GM12878 (cell line): ENCODE measurements around the gene LAMA2. TPM values are rescaled to one million over a fixed set of nuclear protein-coding genes. Genes with fewer than 3 reads are reported as not detected.

Source experiments
- ATAC-seq: fragments of 200-7000 bp; cut with Tn5 transposase; 3 replicates; pipeline ENCODE4 v1.9.1; 2020; ENCODE audit warnings: mild to moderate bottlenecking, moderate library complexity
- BruUV-seq: library from RNA; stranded (reverse); fragments of 400-500 nt; replicated peaks from 2 replicates; lab custom pipeline; 2021; lab: Mats Ljungman, UMichigan
- CTCF ChIA-PET: fragments of 300-600 bp; sonication (Branson Sonifier 250); formaldehyde crosslinking; extraction: SDS; loops from one replicate; lab custom pipeline; 2021; ENCODE audit warnings: inconsistent platforms; lab: Yijun Ruan, JAX
- POLR2A ChIA-PET: fragments of 350-600 bp; formaldehyde crosslinking; extraction: SDS; loops from one replicate; lab custom pipeline; 2021; ENCODE audit warnings: inconsistent platforms; lab: Charles Lee
- RAD21 ChIA-PET: fragments of 300-600 bp; sonication (Branson Sonifier 250); formaldehyde crosslinking; loops from one replicate; lab custom pipeline; 2023; ENCODE audit warnings: antibody characterized with exemption; ENCODE audit not compliant: unreplicated experiment; lab: Charles Lee
- SMC1A ChIA-PET: fragments of 300-600 bp; sonication (Branson Sonifier 250); formaldehyde crosslinking; loops from one replicate; lab custom pipeline; 2023; ENCODE audit not compliant: unreplicated experiment, uncharacterized antibody; lab: Charles Lee
- DNase-seq: peaks from one replicate; pipeline ENCODE4 v3.0.0-alpha.2; 2011; ENCODE audit warnings: low read depth, low spot score
- FAIRE-seq: peaks from 3 replicates; lab custom pipeline; 2011; peaks lifted over from hg19 to GRCh38; lab: Jason Lieb, UNC
- H2AFZ ChIP-seq: 2 replicates; pipeline ENCODE4 v1.6.0; 2011; ENCODE audit warnings: low read depth, low read length, control low read depth; ENCODE audit not compliant: control insufficient read depth
- H3K27ac ChIP-seq: 2 replicates; pipeline ENCODE4 v1.5.1; 2011; ENCODE audit warnings: control low read depth; ENCODE audit not compliant: control insufficient read depth, insufficient read depth
- H3K27me3 ChIP-seq, 2 experiments: replicated peaks in 1 of 2; 2 replicates each; pipeline versions ENCODE4 v1.6.0 to v1.6.1; 2011; ENCODE audit warnings: low read length in 1 of 2; ENCODE audit not compliant: control insufficient read depth in 2 of 2, insufficient read depth in 2 of 2
- H3K36me3 ChIP-seq, 2 experiments: 2 replicates each; pipeline ENCODE4 v1.5.1; 2011; ENCODE audit warnings: low read length in 1 of 2; ENCODE audit not compliant: control insufficient read depth in 2 of 2, insufficient read depth in 2 of 2
- H3K4me1 ChIP-seq: 2 replicates; pipeline ENCODE4 v1.6.1; 2011; ENCODE audit warnings: mild to moderate bottlenecking, low read length, moderate library complexity, mixed read lengths; ENCODE audit not compliant: control insufficient read depth, insufficient read depth
- H3K4me2 ChIP-seq: 2 replicates; pipeline ENCODE4 v1.6.0; 2011; ENCODE audit warnings: control low read depth; ENCODE audit not compliant: control insufficient read depth, insufficient read depth
- H3K4me3 ChIP-seq: fragments of 200-600 bp; sonication (generic); 2 replicates; pipeline ENCODE4 v1.5.1; 2016
- H3K79me2 ChIP-seq: 2 replicates; pipeline ENCODE4 v1.6.0; 2011; ENCODE audit warnings: low read length; ENCODE audit not compliant: control insufficient read depth, insufficient read depth
- H3K9ac ChIP-seq: 2 replicates; pipeline ENCODE4 v1.8.0; 2011; ENCODE audit warnings: low read length, control low read depth, mixed read lengths; ENCODE audit not compliant: control insufficient read depth, insufficient read depth
- H3K9me3 ChIP-seq: replicated peaks from 3 replicates; pipeline ENCODE4 v1.5.1; 2011; ENCODE audit warnings: mild to moderate bottlenecking, low read length; ENCODE audit not compliant: control insufficient read depth, insufficient read depth
- H4K20me1 ChIP-seq: 2 replicates; pipeline ENCODE4 v1.6.0; 2011; ENCODE audit not compliant: control insufficient read depth, insufficient read depth
- BACH1 ChIP-seq: fragments of 450-650 bp; IDR thresholded peaks from 2 replicates; pipeline ENCODE4 v1.6.1; 2017; ENCODE audit warnings: mild to moderate bottlenecking, borderline replicate concordance
- CHD1 ChIP-seq: IDR thresholded peaks from 2 replicates; pipeline ENCODE4 v1.6.1; 2012; ENCODE audit warnings: low read depth, low read length, improper control_type of control experiment
- ETV6 ChIP-seq, 2 experiments: fragments of 450-650 bp in 1 of 2; IDR thresholded peaks in 1 of 2; conservative IDR thresholded peaks in 1 of 2; 2 replicates each; pipeline ENCODE4 v1.6.1; 2014; ENCODE audit warnings: antibody characterized with exemption in 1 of 2, borderline replicate concordance in 1 of 2, low read depth in 1 of 2, mild to moderate bottlenecking in 1 of 2, moderate library complexity in 1 of 2
- HDGF ChIP-seq: fragments of 450-650 bp; IDR thresholded peaks from 2 replicates; pipeline ENCODE4 v1.6.1; 2016; ENCODE audit warnings: antibody characterized with exemption
- KAT2A ChIP-seq: conservative IDR thresholded peaks from 2 replicates; pipeline ENCODE4 v1.6.1; 2011; ENCODE audit warnings: low read depth, low read length; ENCODE audit not compliant: control insufficient read depth
- MEF2A ChIP-seq: IDR thresholded peaks from 2 replicates; pipeline ENCODE4 v1.6.1; 2011; ENCODE audit warnings: low read depth, mild to moderate bottlenecking, low read length, moderate library complexity; ENCODE audit not compliant: insufficient read depth
- RAD21 ChIP-seq: IDR thresholded peaks from 2 replicates; pipeline ENCODE4 v1.6.1; 2011; ENCODE audit warnings: mild to moderate bottlenecking, low read depth, low read length, moderate library complexity; ENCODE audit not compliant: insufficient read depth
- RUNX3 ChIP-seq: IDR thresholded peaks from 2 replicates; pipeline ENCODE4 v1.6.1; 2012; ENCODE audit warnings: low read length, inconsistent platforms
- SIN3A ChIP-seq: IDR thresholded peaks from 2 replicates; pipeline ENCODE4 v1.6.1; 2012; ENCODE audit warnings: low read depth, low read length, improper control_type of control experiment
- SMC3 ChIP-seq: IDR thresholded peaks from 2 replicates; pipeline ENCODE4 v1.6.1; 2011; ENCODE audit warnings: low read length, improper control_type of control experiment, borderline replicate concordance
- USF1 ChIP-seq: IDR thresholded peaks from 2 replicates; pipeline ENCODE4 v1.6.1; 2011; ENCODE audit warnings: borderline replicate concordance, low read depth, mild to moderate bottlenecking, moderate library complexity, mixed read lengths, low read length; ENCODE audit not compliant: insufficient read depth; ENCODE audit errors: extremely low read length
- ZBTB33 ChIP-seq: fragments of 450-650 bp; IDR thresholded peaks from 2 replicates; pipeline ENCODE4 v1.6.1; 2017; ENCODE audit warnings: mild to moderate bottlenecking
- ZBTB4 ChIP-seq: fragments of 450-650 bp; formaldehyde crosslinking; IDR thresholded peaks from 2 replicates; pipeline ENCODE4 v1.4.0; 2022; ENCODE audit warnings: mild to moderate bottlenecking, moderate library complexity
- ZNF217 ChIP-seq: fragments of 450-650 bp; IDR thresholded peaks from 2 replicates; pipeline ENCODE4 v1.6.1; 2017; ENCODE audit warnings: antibody characterized with exemption, mild to moderate bottlenecking
- WGBS: methylation state at CpG from one replicate; pipeline ENCODE4 v1.1.6; 2016; ENCODE audit warnings: low lambda C conversion rate; ENCODE audit not compliant: insufficient replicate concordance, insufficient coverage; ENCODE audit errors: missing lambda C conversion rate; 5-methylcytosine and 5-hydroxymethylcytosine counted together
- in situ Hi-C: fragments of 300-500 bp; cut with MboI; formaldehyde crosslinking; loops from 9 replicates; pipeline ENCODE4 v1.14.3; 2018; ENCODE audit warnings: mixed read lengths
- intact Hi-C: fragments of 100-400 bp; cut with micrococcal nuclease; formaldehyde crosslinking; loops from one replicate; pipeline ENCODE4 v1.14.2; 2022; ENCODE audit not compliant: unreplicated experiment
- polyA plus RNA-seq, 11 experiments: library from polyadenylated mRNA; depleted of rRNA in 4 of 11; unstranded in 6 of 11; stranded (reverse) in 5 of 11; fragments of >200 nt; fragmentation: Nextera tagmentation in 4 of 11; fragmentation: Illumina TruSeq in 1 of 11; extraction: Ambion mirVana in 4 of 11; extraction: Trizol in 1 of 11; gene quantifications; 1 replicate in 1 of 11; 2 replicates in 10 of 11; pipeline versions ENCODE4 v1.2.1 to v1.2.3, GENCODE V29; 2011 to 2016; ENCODE audit warnings: inconsistent platforms in 2 of 11, missing spikeins in 2 of 11, low read depth in 1 of 11
- total RNA-seq, 4 experiments: library from RNA; depleted of rRNA in 3 of 4; stranded (reverse); fragments of >200 nt in 3 of 4; fragmentation: Illumina TruSeq in 1 of 4; extraction: Trizol in 1 of 4; gene quantifications; 2 replicates each; pipeline versions ENCODE4 v1.2.1 to v1.2.3, GENCODE V29; 2013 to 2021

The LAMA2 gene
- total and polyA plus RNA-seq, 10 of the 15 experiments (the other 5 are each of a cell fraction or from before 2014, with no cell fraction given), result 0.04 to 2.0 (median 0.37) TPM; not detected in 1

GRCh38 chr6:129108337-129108736 is 225.4 kb downstream of the LAMA2 start (continued):
- no peak for TF ChIP-seq ZBTB4 (CRISPR knock-in tag)
- no peak for TF ChIP-seq MEF2A
- no peak for TF ChIP-seq RAD21
- TF ChIP-seq, all 136 proteins: peak for 0

- ChIA-PET SMC1A (interaction anchor here (1.2 kb wide), 1 partner anchor 25 kb away, joined by 4 read pairs; no protein-coding TSS in a partner anchor), POLR2A (no interaction called here), CTCF (interaction anchor here (0.6 to 1.1 kb wide), 2 partner anchors 10 to 11 kb away, joined by 3 to 4 read pairs; no protein-coding TSS in a partner anchor), RAD21 (no interaction called here)
- no TSS peak for BruUV-seq
- no peak overlapping the region for H3K4me3 ChIP-seq
- ATAC-seq (no peak), FAIRE-seq (no peak), DNase-seq (no peak)
- no peak overlapping the region for H3K4me2 ChIP-seq
- no peak overlapping the region for H2AFZ ChIP-seq
- H4K20me1 ChIP-seq, result no peaks in the 10 kb centered on the region
- no peaks in the 10 kb centered on the region for H3K27me3 ChIP-seq
- H3K36me3 ChIP-seq, result no peaks in the 10 kb centered on the region
- in situ Hi-C loops (no loop called here), intact Hi-C loops (no loop called here)
- no peaks in the 10 kb centered on the region for H3K4me1 ChIP-seq
- H3K9ac ChIP-seq, result no peak overlapping the region
- H3K9me3 ChIP-seq, result no peaks in the 10 kb centered on the region
- 0% methylated on average over 1 of the region's 1 CpG for WGBS
- no peaks in the 10 kb centered on the region for H3K79me2 ChIP-seq
- no peak overlapping the region for H3K27ac ChIP-seq
- TF ChIP-seq KAT2A (no peak), ETV6 (conservative IDR thresholded peaks at IDR 0.05 in 1 of 2, IDR thresholded peaks at IDR 0.05 in 1 of 2; ENCODE audit: borderline replicate concordance in 1 of 2, low read depth in 1 of 2) (no peak), CHD1 (no peak), BACH1 (no peak), HDGF (no peak), USF1 (no peak), ZNF217 (no peak), SIN3A (no peak), RUNX3 (no peak), RAD21 (no peak), SMC3 (no peak), ZBTB33 (no peak)
Observed at GRCh38 chr6:129110690-129111343, 227.9 kb downstream of the LAMA2 start.
